HL-60 (cell line): ENCODE measurements around the gene MYRIP.

Source experiments
- CTCF ChIP-seq: IDR thresholded peaks from one replicate; pipeline ENCODE4 v1.5.1; 2011; ENCODE audit warnings: low read length, control low read depth, inconsistent platforms; ENCODE audit not compliant: insufficient read depth
- GABPA ChIP-seq: IDR thresholded peaks from 2 replicates; pipeline ENCODE4 v1.6.1; 2012; ENCODE audit warnings: low read depth
- POLR2AphosphoS5 ChIP-seq: IDR thresholded peaks from 2 replicates; pipeline ENCODE4 v1.6.1; 2012; ENCODE audit warnings: low read depth
- REST ChIP-seq: IDR thresholded peaks from 2 replicates; pipeline ENCODE4 v1.6.1; 2012; ENCODE audit warnings: low read depth; ENCODE audit not compliant: insufficient replicate concordance
- SPI1 ChIP-seq: IDR thresholded peaks from 2 replicates; pipeline ENCODE4 v1.6.1; 2012; ENCODE audit warnings: low read depth, mild to moderate bottlenecking, borderline replicate concordance

- no peak for TF ChIP-seq POLR2AphosphoS5
- TF ChIP-seq CTCF = no peak
- TF ChIP-seq REST = no peak
- TF ChIP-seq GABPA = no peak
- no peak for TF ChIP-seq SPI1
Measured at GRCh38 chr3:40262331-40262730, 452.9 kb downstream of the MYRIP start.
